Nephron progenitor cell (in vitro differentiated cells): Measurements from ENCODE around the gene ATOH7.

ENCODE experiments used
- DNase-seq: peaks from one replicate; pipeline ENCODE4 v3.0.0; 2021
- H3K27ac Mint-ChIP-seq: 2 replicates; pipeline ENCODE4 v1.8.0; 2021; ENCODE audit warnings: mild to moderate bottlenecking, moderate library complexity, mixed read lengths
- H3K27me3 Mint-ChIP-seq: 2 replicates; pipeline ENCODE4 v1.8.0; 2021; ENCODE audit warnings: mild to moderate bottlenecking, low read depth, mixed read lengths; ENCODE audit not compliant: poor library complexity
- H3K36me3 Mint-ChIP-seq: 2 replicates; pipeline ENCODE4 v1.8.0; 2021; ENCODE audit warnings: low read depth, mixed read lengths
- H3K4me1 Mint-ChIP-seq: 2 replicates; pipeline ENCODE4 v1.8.0; 2021; ENCODE audit warnings: mixed read lengths
- H3K4me3 Mint-ChIP-seq: 2 replicates; pipeline ENCODE4 v1.8.0; 2021; ENCODE audit warnings: mild to moderate bottlenecking, moderate library complexity, mixed read lengths
- H3K9me3 Mint-ChIP-seq: 2 replicates; pipeline ENCODE4 v1.8.0; 2021; ENCODE audit warnings: mild to moderate bottlenecking, moderate library complexity, mixed read lengths
- TF ChIP-seq, protein P1 (sequence below): fragments of 200-600 bp; sonication (generic); IDR thresholded peaks from 2 replicates; pipeline ENCODE4 v1.5.0; 2021; ENCODE audit warnings: antibody characterized with exemption

Gene ATOH7

DNA sequence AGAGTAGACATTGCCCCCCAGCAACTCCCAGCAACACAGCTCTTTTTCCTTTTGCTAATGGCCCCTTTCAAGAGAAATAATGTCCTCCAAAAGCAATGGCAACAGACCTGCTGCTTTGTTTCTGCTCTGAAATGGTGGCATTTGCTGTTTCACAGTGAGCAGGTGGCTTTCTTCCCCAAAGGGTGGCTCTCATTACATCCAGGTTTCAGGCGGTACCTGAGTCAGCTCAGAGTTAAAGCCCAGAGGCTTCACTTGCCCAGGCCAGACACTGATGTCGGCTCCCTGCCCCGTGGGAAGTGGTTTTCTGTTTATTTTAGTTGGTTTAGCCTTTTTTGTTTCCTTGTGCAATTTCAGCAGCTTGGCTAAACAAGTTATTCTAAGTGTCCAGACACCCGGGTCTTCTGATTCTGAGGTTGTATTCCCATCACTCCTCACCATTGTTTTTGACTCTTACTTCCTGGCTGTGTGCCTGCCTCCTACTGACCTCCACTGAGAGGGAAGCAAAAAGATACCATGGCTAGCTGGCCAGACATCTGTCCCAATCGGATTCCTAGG, 7.8 kb upstream of the ATOH7 start:
- Mint-ChIP-seq H3K27me3 (peaks cover 35% of the 10 kb centered on the region), H3K36me3 (no peaks in the 10 kb centered on the region), H3K4me3 (no peak overlapping the region), H3K4me1 (peaks cover 10% of the 10 kb centered on the region), H3K27ac (no peak overlapping the region), H3K9me3 (no peaks in the 10 kb centered on the region)
- DNase-seq: no peak
- TF ChIP-seq, protein P1, sequence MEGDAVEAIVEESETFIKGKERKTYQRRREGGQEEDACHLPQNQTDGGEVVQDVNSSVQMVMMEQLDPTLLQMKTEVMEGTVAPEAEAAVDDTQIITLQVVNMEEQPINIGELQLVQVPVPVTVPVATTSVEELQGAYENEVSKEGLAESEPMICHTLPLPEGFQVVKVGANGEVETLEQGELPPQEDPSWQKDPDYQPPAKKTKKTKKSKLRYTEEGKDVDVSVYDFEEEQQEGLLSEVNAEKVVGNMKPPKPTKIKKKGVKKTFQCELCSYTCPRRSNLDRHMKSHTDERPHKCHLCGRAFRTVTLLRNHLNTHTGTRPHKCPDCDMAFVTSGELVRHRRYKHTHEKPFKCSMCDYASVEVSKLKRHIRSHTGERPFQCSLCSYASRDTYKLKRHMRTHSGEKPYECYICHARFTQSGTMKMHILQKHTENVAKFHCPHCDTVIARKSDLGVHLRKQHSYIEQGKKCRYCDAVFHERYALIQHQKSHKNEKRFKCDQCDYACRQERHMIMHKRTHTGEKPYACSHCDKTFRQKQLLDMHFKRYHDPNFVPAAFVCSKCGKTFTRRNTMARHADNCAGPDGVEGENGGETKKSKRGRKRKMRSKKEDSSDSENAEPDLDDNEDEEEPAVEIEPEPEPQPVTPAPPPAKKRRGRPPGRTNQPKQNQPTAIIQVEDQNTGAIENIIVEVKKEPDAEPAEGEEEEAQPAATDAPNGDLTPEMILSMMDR: no peak

DNA sequence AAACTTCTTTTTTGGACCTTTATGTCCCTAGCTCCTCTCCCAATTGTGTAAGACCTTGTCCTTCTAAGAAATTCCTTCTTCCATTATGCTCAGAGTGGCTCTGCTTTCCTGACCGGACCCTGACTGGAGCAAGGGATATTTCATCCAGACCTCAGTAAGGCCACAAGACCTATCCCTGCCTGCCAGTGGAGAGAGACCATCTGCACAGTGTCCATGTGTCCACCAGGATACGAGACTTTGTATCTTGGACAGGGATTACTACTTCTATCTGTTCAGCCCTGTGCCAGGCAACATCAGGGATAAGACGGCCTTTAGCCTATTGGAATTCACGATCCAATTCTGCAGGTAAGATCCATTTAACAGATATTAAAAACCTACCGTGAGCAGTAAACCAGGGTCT, 7.2 kb upstream of the ATOH7 start:
- no peak for DNase-seq
- TF ChIP-seq, protein P1: no peak
- Mint-ChIP-seq H3K27ac (no peak overlapping the region), H3K36me3 (no peaks in the 10 kb centered on the region), H3K4me3 (no peak overlapping the region), H3K27me3 (peaks cover 34% of the 10 kb centered on the region), H3K4me1 (peaks cover 10% of the 10 kb centered on the region), H3K9me3 (no peaks in the 10 kb centered on the region)

DNA sequence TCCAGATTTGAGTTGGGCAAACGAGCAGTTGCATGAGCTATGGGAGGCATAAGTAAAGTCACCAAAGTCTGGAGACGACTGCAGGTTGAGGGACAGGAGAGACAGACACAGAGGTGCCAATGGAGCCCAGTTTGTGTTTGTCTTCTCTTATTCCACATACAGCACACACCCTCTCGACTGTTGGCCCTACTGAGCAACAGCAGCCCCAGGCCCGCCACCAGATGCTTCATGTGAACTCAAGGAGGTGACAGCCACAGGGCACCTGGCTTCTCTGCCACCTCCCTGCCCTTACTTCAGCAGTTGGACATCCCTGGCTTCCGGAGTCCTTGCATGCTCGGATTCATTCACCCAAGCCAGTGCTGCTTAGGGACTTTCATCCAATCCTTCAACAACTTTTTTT, 6.5 kb upstream of the ATOH7 start:
- TF ChIP-seq, protein P1: no peak
- no peaks in the 10 kb centered on the region for H3K36me3 Mint-ChIP-seq
- H3K4me1 Mint-ChIP-seq: peaks cover 10% of the 10 kb centered on the region
- H3K27ac Mint-ChIP-seq: no peak overlapping the region
- H3K27me3 Mint-ChIP-seq: peaks cover 35% of the 10 kb centered on the region
- DNase-seq: no peak
- no peaks in the 10 kb centered on the region for H3K9me3 Mint-ChIP-seq
- no peak overlapping the region for H3K4me3 Mint-ChIP-seq

DNA sequence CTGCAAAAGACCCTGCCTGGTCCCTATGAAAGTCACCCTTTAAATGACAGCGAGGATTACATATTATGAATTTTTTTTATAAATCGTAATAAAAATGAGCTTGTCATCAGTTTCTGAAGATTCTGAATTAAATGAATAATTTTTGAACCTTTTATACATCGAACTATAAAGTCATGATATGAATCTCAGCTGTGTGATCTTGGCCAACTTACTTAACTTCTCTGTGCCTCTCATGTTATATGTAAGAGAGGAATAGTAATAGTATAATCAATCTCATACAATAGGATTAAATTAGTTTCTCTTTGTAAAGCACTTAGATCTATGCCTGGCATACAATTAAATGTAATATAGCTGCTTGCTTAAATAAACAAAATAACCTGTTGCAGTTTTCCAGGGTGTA, 5.3 kb upstream of the ATOH7 start:
- H3K27me3 Mint-ChIP-seq: peaks cover 45% of the 10 kb centered on the region
- H3K36me3 Mint-ChIP-seq: no peaks in the 10 kb centered on the region
- H3K4me1 Mint-ChIP-seq: peaks cover 12% of the 10 kb centered on the region
- H3K9me3 Mint-ChIP-seq: no peaks in the 10 kb centered on the region
- TF ChIP-seq, protein P1: no peak
- DNase-seq: no peak
- no peak overlapping the region for H3K4me3 Mint-ChIP-seq
- H3K27ac Mint-ChIP-seq: no peak overlapping the region

DNA sequence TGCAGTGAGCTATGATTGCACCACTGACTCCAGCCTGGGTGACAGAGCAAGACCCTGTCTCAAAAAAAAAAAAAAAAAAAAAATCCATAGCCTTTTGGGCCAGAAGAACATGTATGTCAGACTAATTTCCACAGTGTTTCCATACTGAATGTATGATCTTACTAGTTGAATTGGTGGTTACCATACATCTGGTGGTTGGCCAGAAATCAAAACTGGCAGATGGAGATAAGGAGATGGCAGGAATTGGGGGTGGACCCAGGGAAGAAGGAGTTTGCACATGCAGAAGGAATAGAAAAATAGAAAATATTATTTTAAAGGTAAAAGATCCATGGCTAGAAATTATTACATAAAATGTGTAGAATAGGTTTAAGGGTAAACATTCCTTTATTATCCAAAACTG, 3.7 kb upstream of the ATOH7 start:
- DNase-seq: no peak
- TF ChIP-seq, protein P1: no peak
- H3K4me1 Mint-ChIP-seq: peaks cover 17% of the 10 kb centered on the region
- no peak overlapping the region for H3K27ac Mint-ChIP-seq
- peaks cover 48% of the 10 kb centered on the region for H3K27me3 Mint-ChIP-seq
- H3K9me3 Mint-ChIP-seq: no peaks in the 10 kb centered on the region
- H3K4me3 Mint-ChIP-seq: no peak overlapping the region
- H3K36me3 Mint-ChIP-seq: no peaks in the 10 kb centered on the region

DNA sequence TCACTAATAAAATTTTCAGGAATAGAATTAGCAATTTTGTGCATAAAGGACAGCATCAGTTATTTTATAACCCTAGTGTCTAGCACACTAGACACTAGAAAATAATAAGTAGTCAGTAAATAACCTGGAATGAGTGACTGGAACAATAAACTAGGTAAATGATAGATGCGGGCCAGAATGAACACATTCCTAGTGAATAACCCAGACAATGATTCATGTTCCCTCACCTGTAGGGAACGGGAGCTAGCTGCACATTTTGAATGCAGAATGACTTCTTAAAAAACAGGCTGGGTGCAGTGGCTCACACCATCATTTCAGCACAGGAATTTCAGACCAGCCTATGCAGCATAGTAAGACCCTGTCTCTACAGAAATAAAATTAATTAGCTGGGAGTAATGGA, 3.2 kb upstream of the ATOH7 start:
- Mint-ChIP-seq H3K9me3 (no peaks in the 10 kb centered on the region), H3K27me3 (peaks cover 48% of the 10 kb centered on the region), H3K4me1 (peaks cover 18% of the 10 kb centered on the region), H3K36me3 (no peaks in the 10 kb centered on the region), H3K27ac (no peak overlapping the region), H3K4me3 (no peak overlapping the region)
- DNase-seq: no peak
- TF ChIP-seq, protein P1: no peak
